ENCODE results near the gene CFAP20DC. TPM values are rescaled to one million over a fixed set of nuclear protein-coding genes. Genes with fewer than 3 reads are reported as not detected.

The CFAP20DC gene
- total and polyA plus RNA-seq, 2 experiments from 2014 or later, result 2.2 to 2.3 TPM

GRCh38 chr3:59081071-59081470, 31.2 kb upstream of the CFAP20DC start:
- 80% methylated on average over 2 of the region's 2 CpGs for WGBS (ENCODE audit: low lambda C conversion rate, missing lambda C conversion rate)
- Histone ChIP-seq H3K27ac (no peak overlapping the region), H4K20me1 (ENCODE audit: insufficient read depth, poor library complexity, severe bottlenecking) (no peaks in the 10 kb centered on the region), H3K4me3 (no peak overlapping the region), H3K79me2 (no peaks in the 10 kb centered on the region), H3K4me1 (ENCODE audit: insufficient read depth) (peaks cover 10% of the 10 kb centered on the region), H3K36me3 (replicated peaks; ENCODE audit: insufficient read depth, low read depth) (no peaks in the 10 kb centered on the region), H3K4me2 (no peak overlapping the region), H3K9me3 (ENCODE audit: low read depth) (no peaks in the 10 kb centered on the region), H3K27me3 (no peaks in the 10 kb centered on the region), H3K9me2 (replicated peaks; ENCODE audit: insufficient read depth) (no peaks in the 10 kb centered on the region), H2AFZ (no peak overlapping the region)
- no peak for DNase-seq (ENCODE audit: low spot score)
- TF ChIP-seq EZH2 (IDR thresholded peaks at IDR 0.05; ENCODE audit: borderline replicate concordance) (no peak), EZH2phosphoT487 (IDR thresholded peaks at IDR 0.05; ENCODE audit: low read depth, severe bottlenecking, unreplicated experiment) (no peak)
- TF ChIP-seq, protein P1, sequence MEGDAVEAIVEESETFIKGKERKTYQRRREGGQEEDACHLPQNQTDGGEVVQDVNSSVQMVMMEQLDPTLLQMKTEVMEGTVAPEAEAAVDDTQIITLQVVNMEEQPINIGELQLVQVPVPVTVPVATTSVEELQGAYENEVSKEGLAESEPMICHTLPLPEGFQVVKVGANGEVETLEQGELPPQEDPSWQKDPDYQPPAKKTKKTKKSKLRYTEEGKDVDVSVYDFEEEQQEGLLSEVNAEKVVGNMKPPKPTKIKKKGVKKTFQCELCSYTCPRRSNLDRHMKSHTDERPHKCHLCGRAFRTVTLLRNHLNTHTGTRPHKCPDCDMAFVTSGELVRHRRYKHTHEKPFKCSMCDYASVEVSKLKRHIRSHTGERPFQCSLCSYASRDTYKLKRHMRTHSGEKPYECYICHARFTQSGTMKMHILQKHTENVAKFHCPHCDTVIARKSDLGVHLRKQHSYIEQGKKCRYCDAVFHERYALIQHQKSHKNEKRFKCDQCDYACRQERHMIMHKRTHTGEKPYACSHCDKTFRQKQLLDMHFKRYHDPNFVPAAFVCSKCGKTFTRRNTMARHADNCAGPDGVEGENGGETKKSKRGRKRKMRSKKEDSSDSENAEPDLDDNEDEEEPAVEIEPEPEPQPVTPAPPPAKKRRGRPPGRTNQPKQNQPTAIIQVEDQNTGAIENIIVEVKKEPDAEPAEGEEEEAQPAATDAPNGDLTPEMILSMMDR (IDR thresholded peaks at IDR 0.05; ENCODE audit: poor library complexity), result no peak

DNA sequence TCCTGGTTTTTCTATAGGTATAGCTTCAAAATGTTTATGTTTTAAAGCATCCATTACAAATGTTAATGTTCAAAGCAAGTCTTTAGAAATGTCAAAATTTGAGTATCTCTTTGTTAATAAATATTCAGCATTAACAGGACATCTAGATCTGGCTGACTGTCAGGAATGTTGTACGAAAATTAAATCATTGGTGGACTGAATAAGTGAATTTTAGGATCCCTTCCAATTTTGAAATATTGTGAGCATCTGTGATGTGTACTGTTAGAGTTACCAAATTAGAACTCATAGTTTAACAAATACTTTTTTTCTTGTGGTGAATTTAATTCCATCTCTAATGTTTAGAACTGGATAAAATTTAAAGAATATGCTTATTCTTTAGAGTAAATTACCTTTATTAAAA, 30.1 kb upstream of the CFAP20DC start:
- no peaks in the 10 kb centered on the region for H3K9me3 ChIP-seq (ENCODE audit: low read depth)
- no peaks in the 10 kb centered on the region for H4K20me1 ChIP-seq (ENCODE audit: insufficient read depth, poor library complexity, severe bottlenecking)
- H3K4me1 ChIP-seq (ENCODE audit: insufficient read depth), result peaks cover 10% of the 10 kb centered on the region
- H3K27ac ChIP-seq, result no peak overlapping the region
- H3K36me3 ChIP-seq (replicated peaks; ENCODE audit: insufficient read depth, low read depth), result no peaks in the 10 kb centered on the region
- no peak overlapping the region for H3K4me2 ChIP-seq
- no peaks in the 10 kb centered on the region for H3K27me3 ChIP-seq
- WGBS (ENCODE audit: low lambda C conversion rate, missing lambda C conversion rate), result 74% methylated on average over 1 of the region's 1 CpG
- no peak overlapping the region for H3K4me3 ChIP-seq
- no peaks in the 10 kb centered on the region for H3K79me2 ChIP-seq
- no peaks in the 10 kb centered on the region for H3K9me2 ChIP-seq (replicated peaks; ENCODE audit: insufficient read depth)
- no peak overlapping the region for H2AFZ ChIP-seq
- TF ChIP-seq, protein P1 (IDR thresholded peaks at IDR 0.05; ENCODE audit: poor library complexity), result no peak
- no peak for TF ChIP-seq EZH2phosphoT487 (IDR thresholded peaks at IDR 0.05; ENCODE audit: low read depth, severe bottlenecking, unreplicated experiment)
- no peak for TF ChIP-seq EZH2 (IDR thresholded peaks at IDR 0.05; ENCODE audit: borderline replicate concordance)
- no peak for DNase-seq (ENCODE audit: low spot score)

- H3K9me2 ChIP-seq (replicated peaks; ENCODE audit: insufficient read depth), result no peaks in the 10 kb centered on the region
- no peaks in the 10 kb centered on the region for H3K4me1 ChIP-seq (ENCODE audit: insufficient read depth)
- no peak overlapping the region for H3K4me2 ChIP-seq
- no peak for TF ChIP-seq EZH2 (IDR thresholded peaks at IDR 0.05; ENCODE audit: borderline replicate concordance)
- TF ChIP-seq, protein P1 (IDR thresholded peaks at IDR 0.05; ENCODE audit: poor library complexity), result no peak
- no peak for TF ChIP-seq EZH2phosphoT487 (IDR thresholded peaks at IDR 0.05; ENCODE audit: low read depth, severe bottlenecking, unreplicated experiment)
- no peaks in the 10 kb centered on the region for H4K20me1 ChIP-seq (ENCODE audit: insufficient read depth, poor library complexity, severe bottlenecking)
- no peak overlapping the region for H2AFZ ChIP-seq
- H3K79me2 ChIP-seq, result no peaks in the 10 kb centered on the region
- H3K27me3 ChIP-seq, result no peaks in the 10 kb centered on the region
- H3K27ac ChIP-seq, result no peak overlapping the region
- no peak overlapping the region for H3K4me3 ChIP-seq
- DNase-seq (ENCODE audit: low spot score), result no peak
- no peaks in the 10 kb centered on the region for H3K36me3 ChIP-seq (replicated peaks; ENCODE audit: insufficient read depth, low read depth)
- no peaks in the 10 kb centered on the region for H3K9me3 ChIP-seq (ENCODE audit: low read depth)
These were observed 24.9 kb upstream of the CFAP20DC start for GRCh38 chr3:59074764-59075163.

GRCh38 chr3:59072681-59073080, 22.9 kb upstream of the CFAP20DC start:
- no peaks in the 10 kb centered on the region for H4K20me1 ChIP-seq (ENCODE audit: insufficient read depth, poor library complexity, severe bottlenecking)
- DNase-seq (ENCODE audit: low spot score), result no peak

More at GRCh38 chr3:59072681-59073080, 22.9 kb upstream of the CFAP20DC start:
- H3K4me1 ChIP-seq (ENCODE audit: insufficient read depth), result no peaks in the 10 kb centered on the region
- no peak overlapping the region for H3K27ac ChIP-seq
- H3K9me2 ChIP-seq (replicated peaks; ENCODE audit: insufficient read depth), result no peaks in the 10 kb centered on the region
- H3K9me3 ChIP-seq (ENCODE audit: low read depth), result no peaks in the 10 kb centered on the region
- H3K36me3 ChIP-seq (replicated peaks; ENCODE audit: insufficient read depth, low read depth), result no peaks in the 10 kb centered on the region
- no peak overlapping the region for H3K4me2 ChIP-seq
- no peak for TF ChIP-seq EZH2phosphoT487 (IDR thresholded peaks at IDR 0.05; ENCODE audit: low read depth, severe bottlenecking, unreplicated experiment)
- no peak for TF ChIP-seq EZH2 (IDR thresholded peaks at IDR 0.05; ENCODE audit: borderline replicate concordance)
- TF ChIP-seq, protein P1 (IDR thresholded peaks at IDR 0.05; ENCODE audit: poor library complexity), result no peak
- H2AFZ ChIP-seq, result no peak overlapping the region
- no peak overlapping the region for H3K4me3 ChIP-seq
- no peaks in the 10 kb centered on the region for H3K27me3 ChIP-seq
- no peaks in the 10 kb centered on the region for H3K79me2 ChIP-seq
- WGBS (ENCODE audit: low lambda C conversion rate, missing lambda C conversion rate), result 79% methylated on average over 6 of the region's 6 CpGs
